Measurements from ENCODE around the gene IL16.

- TF ChIP-seq CTCF (IDR thresholded peaks at IDR 0.05) (no peak), POLR2A (IDR thresholded peaks at IDR 0.05) (no peak)
These were observed 5.0 kb upstream of the IL16 start for GRCh38 chr15:81191701-81192100.
